GM12874 (cell line): ENCODE data around the gene CAMK1D.

ENCODE experiments used
- TF ChIP-seq, protein P1 (sequence below): IDR thresholded peaks from 2 replicates; pipeline ENCODE4 v1.5.1; 2011; ENCODE audit warnings: low read depth, mild to moderate bottlenecking, control low read depth, low read length, moderate library complexity; ENCODE audit not compliant: insufficient read depth

CAMK1D gene

DNA sequence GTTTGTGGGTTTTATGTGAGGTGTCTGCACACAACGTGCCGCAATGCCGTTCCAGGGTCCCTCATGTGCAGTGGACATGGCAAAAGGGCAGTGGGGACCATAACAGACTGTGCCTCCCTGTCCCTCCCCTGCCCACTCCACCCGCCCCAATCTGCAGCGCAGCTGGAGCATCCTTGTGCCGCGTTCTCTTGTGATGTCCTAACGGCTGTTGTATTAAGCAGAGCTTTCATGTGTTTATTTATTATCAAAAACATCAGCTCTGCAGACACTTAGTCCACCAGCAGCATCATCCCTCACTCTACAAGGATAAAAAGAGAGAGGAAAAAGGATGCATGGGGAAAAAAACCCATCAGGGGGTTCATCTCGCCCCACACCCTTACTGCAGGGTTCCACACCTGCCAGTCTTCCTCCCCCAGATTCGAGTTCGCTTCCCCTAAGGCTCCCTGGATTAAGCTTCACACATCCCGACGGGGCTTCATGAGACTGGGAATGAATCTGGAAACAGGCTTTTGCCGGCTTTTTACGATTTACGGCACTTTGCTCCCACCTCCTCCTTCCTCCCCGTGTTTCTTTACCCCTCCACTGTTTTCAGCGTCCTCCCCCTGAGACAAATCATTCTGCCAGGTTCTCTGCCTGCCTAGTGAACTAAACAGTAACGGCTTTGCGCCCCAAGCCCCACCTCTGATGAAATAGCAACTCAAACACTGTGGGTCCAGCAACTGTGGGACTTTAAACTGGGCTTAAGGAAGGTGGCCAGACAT is 301.4 kb downstream of the CAMK1D start:
- TF ChIP-seq, protein P1, sequence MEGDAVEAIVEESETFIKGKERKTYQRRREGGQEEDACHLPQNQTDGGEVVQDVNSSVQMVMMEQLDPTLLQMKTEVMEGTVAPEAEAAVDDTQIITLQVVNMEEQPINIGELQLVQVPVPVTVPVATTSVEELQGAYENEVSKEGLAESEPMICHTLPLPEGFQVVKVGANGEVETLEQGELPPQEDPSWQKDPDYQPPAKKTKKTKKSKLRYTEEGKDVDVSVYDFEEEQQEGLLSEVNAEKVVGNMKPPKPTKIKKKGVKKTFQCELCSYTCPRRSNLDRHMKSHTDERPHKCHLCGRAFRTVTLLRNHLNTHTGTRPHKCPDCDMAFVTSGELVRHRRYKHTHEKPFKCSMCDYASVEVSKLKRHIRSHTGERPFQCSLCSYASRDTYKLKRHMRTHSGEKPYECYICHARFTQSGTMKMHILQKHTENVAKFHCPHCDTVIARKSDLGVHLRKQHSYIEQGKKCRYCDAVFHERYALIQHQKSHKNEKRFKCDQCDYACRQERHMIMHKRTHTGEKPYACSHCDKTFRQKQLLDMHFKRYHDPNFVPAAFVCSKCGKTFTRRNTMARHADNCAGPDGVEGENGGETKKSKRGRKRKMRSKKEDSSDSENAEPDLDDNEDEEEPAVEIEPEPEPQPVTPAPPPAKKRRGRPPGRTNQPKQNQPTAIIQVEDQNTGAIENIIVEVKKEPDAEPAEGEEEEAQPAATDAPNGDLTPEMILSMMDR = no peak

DNA sequence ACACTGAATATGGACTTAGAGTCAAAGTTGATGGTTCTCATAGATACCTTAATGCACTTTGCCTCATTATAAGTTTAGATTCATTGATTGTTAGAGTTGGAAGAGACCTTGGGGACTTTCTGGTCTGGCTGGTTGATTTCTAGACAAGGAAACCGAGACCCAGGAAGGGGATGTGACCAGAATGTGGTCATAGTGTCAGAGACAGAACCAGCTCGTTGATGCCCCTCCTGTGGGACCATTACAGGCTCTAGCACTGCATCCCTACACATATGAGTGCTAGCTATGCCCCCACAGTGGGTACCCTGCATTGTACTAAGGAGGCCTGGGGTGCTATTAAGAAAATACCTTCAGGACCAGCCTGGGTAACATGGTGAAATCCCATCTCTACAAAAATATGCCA is 306.6 kb downstream of the CAMK1D start:
- TF ChIP-seq, protein P1 = no peak

DNA sequence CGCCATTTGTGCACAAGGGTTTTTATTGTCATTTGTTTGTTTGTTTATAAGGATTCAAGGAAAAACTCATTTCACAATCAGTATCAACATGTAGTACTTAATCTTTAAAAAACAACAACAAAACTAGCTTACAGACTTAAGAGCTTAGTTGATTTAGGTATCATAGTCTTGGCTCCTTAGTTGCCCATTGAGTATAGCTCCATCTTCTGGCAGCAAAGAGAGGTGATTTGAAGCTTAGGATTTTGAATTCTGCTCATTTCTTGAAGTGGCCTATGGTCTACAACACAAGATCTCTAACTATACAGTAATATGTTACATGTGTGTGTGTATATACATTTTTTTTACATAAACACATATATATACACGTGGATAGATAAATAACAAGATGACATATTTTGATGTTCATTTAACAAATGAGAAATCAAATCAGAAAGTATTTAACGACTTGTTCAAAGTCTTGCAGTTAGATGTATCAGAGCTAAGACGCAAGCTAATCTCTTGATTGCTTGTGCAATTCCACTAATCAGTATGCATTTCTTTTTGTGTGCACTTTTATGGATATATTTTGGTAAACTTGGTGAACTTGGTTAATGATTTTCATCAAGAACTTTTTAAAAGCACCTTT is 307.3 kb downstream of the CAMK1D start:
- TF ChIP-seq, protein P1 = peak; percentile 62

DNA sequence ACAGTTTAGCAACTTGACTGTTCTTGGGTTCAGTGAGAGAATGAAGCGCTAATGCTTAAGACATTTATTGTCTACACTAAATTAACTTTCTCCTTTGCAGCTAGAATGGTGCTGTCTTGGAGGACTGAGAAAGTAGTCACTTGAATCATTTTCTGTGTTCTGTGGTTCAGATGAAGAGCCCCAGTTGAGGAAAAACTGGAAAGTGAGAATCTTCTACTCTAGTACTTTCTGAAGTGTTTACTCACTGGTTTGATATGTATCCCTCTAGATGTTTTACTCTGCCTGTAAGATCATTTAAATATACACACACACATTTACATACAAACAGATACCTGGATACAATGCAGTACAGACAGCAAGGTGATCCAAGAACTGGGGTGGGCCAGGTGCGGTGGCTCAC is 308.1 kb downstream of the CAMK1D start:
- TF ChIP-seq, protein P1 = no peak

DNA sequence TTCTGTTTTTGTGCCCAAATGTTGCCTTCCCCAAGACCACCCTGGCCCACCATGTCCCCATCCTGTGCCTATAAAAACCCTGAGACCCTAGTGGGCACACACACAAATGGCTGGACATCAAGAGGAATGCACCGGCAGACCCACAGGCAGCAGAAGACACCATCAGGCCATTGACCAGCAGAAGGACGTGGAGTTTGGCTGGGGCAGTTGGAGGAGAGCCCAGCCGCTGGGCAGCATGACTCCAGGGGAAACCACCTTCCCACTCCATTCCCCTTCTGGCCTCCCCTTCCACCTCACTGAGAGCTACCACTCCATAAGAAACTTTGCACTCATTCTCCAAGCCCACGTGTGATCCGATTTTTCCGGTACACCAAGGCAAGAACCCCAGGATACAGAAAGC is 309.2 kb downstream of the CAMK1D start:
- TF ChIP-seq, protein P1 = no peak

DNA sequence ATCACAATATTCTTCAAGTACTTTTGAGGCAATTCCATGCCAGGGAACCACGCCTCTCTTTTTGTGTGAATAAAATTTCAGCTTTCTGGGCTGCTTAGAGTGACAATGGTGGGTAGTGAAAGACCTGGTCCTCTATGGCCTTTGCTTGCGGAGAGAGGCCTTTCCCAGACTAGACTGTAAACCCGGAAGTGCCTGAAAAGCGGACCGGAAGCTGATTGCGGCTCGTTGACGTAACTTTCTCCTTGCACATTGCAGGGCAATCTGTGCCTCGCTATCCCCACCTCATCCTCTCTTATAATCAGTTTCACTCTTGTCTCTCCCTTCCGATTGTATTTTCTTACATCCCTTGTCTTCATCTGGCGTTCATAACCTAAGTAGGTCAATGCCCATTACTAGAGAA is 310.4 kb downstream of the CAMK1D start:
- TF ChIP-seq, protein P1 = no peak

DNA sequence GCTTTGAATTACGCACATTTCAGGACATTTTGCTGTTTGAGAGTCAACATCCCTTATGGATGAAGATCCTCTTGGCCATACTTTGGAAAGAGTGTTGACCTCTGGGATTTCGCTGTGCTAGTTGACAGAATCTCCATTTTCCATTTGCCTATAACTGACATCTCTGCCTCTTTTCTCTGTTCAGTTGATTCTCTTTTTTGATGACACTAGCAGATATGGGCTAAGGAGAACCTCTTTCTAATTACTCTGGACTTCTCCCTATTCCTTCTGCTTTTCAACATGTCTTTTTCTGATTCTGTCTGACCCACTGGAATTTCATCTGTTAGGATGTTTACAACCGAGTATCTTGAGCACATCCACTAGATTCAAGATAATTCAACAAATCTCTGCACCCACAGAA is 311.5 kb downstream of the CAMK1D start:
- TF ChIP-seq, protein P1 = no peak
